ENCODE results near the gene ANO3. TPM values are rescaled to one million over a fixed set of nuclear protein-coding genes. Genes with fewer than 3 reads are reported as not detected.

Gene ANO3
- total and polyA plus RNA-seq, 2 of the 8 experiments (the other 6 are each of a cell fraction or from before 2014, with no cell fraction given) = not detected

GRCh38 chr11:26554455-26554854, 222.5 kb downstream of the ANO3 start:
- FAIRE-seq = no peak
- Histone ChIP-seq H2BK12ac (ENCODE audit: low read depth, low read length) (no peak overlapping the region), H4K5ac (ENCODE audit: insufficient read length, low read depth, low read length) (no peak overlapping the region), H4K20me1 (replicated peaks in 1 of 2; ENCODE audit: control insufficient read depth in 1 of 2, insufficient read depth in 2 of 2, low read length in 2 of 2) (no peaks in the 10 kb centered on the region), H3K56ac (replicated peaks; ENCODE audit: insufficient read length, low read depth, low read length) (no peak overlapping the region), H2BK20ac (ENCODE audit: low read length) (no peak overlapping the region), H3K9ac (replicated peaks in 1 of 4; ENCODE audit: extremely low read depth in 1 of 4, low read depth in 3 of 4, low read length in 3 of 4) (no peak overlapping the region), H3K36me3 (ENCODE audit: control insufficient read depth in 2 of 4, insufficient read depth in 4 of 4, low read length in 3 of 4) (no peaks in the 10 kb centered on the region), H3K4me2 (ENCODE audit: insufficient read depth in 1 of 2, low read depth in 2 of 2, low read length in 2 of 2) (no peak overlapping the region), H3K14ac (ENCODE audit: insufficient read length) (no peak overlapping the region), H3K79me2 (ENCODE audit: control insufficient read depth in 1 of 2, insufficient read depth in 2 of 2, low read length in 2 of 2) (no peaks in the 10 kb centered on the region), H3K79me1 (ENCODE audit: low read depth, low read length) (no peaks in the 10 kb centered on the region), H4K91ac (replicated peaks; ENCODE audit: insufficient read length, low read length) (no peak overlapping the region), H3K9me3 (ENCODE audit: insufficient read depth in 2 of 2, low read depth in 1 of 2, low read length in 1 of 2) (no peaks in the 10 kb centered on the region), H2AFZ (ENCODE audit: low read length) (no peak overlapping the region), H3K18ac (ENCODE audit: extremely low read depth, low read length) (no peak overlapping the region), H3K23me2 (ENCODE audit: low read depth, low read length) (no peaks in the 10 kb centered on the region), H3K23ac (ENCODE audit: insufficient read length) (no peak overlapping the region), H3K27me3 (replicated peaks in 1 of 4; ENCODE audit: control insufficient read depth in 3 of 4, extremely low read depth in 1 of 4, insufficient read depth in 3 of 4, low read length in 3 of 4) (no peaks in the 10 kb centered on the region), H2BK15ac (ENCODE audit: low read length) (no peak overlapping the region), H2BK5ac (ENCODE audit: low read depth, low read length) (no peak overlapping the region), H3K4me1 (replicated peaks in 1 of 4; ENCODE audit: control insufficient read depth in 3 of 4, insufficient read depth in 4 of 4, low read length in 3 of 4) (no peaks in the 10 kb centered on the region), H3K4me3 (ENCODE audit: extremely low read depth in 1 of 4, insufficient read depth in 2 of 4, low read depth in 3 of 4, low read length in 4 of 4) (no peak overlapping the region), H3K4ac (replicated peaks; ENCODE audit: insufficient read length, low read depth, low read length) (no peak overlapping the region), H2BK120ac (replicated peaks; ENCODE audit: low read depth, low read length) (no peak overlapping the region), H4K8ac (ENCODE audit: extremely low read depth, insufficient read depth, low read length) (no peak overlapping the region), H2AK5ac (ENCODE audit: low read depth, low read length) (no peak overlapping the region), H3K27ac (ENCODE audit: low read depth, low read length) (no peak overlapping the region)
- ChIA-PET CTCF (ENCODE audit: partially characterized antibody) (no interaction called here), POLR2A (ENCODE audit: partially characterized antibody) (no interaction called here)
- 89% methylated on average over 5 of the region's 5 CpGs; no CpG with 5 or more reads in 1 of the 2 experiments for WGBS, 2 experiments (ENCODE audit: extremely low coverage in 1 of 2, insufficient coverage in 1 of 2, insufficient read length in 1 of 2, insufficient replicate concordance in 2 of 2, low coverage in 1 of 2, low lambda C conversion rate in 2 of 2, missing lambda C conversion rate in 1 of 2)
- DNase-seq (ENCODE audit: low read depth in 1 of 2, low spot score in 2 of 2) = no peak
- no peak for TF ChIP-seq ATF2 (IDR thresholded peaks at IDR 0.05; ENCODE audit: low read length)
- TF ChIP-seq TAF7 (optimal IDR thresholded peaks at IDR 0.05; ENCODE audit: borderline replicate concordance, low read depth, low read length) = no peak
- no peak for TF ChIP-seq CTCF (IDR thresholded peaks at IDR 0.05; ENCODE audit: control extremely low read depth in 1 of 3, insufficient read depth in 1 of 3, low read depth in 1 of 3, low read length in 3 of 3)
- no peak for TF ChIP-seq MAX (IDR thresholded peaks at IDR 0.05)
- no peak for TF ChIP-seq CBX8 (IDR thresholded peaks at IDR 0.05; ENCODE audit: borderline replicate concordance, low read depth, low read length)
- TF ChIP-seq ASH2L (IDR thresholded peaks at IDR 0.05; ENCODE audit: low read length) = no peak
- no peak for TF ChIP-seq HDAC2 (IDR thresholded peaks at IDR 0.05; ENCODE audit: borderline replicate concordance in 1 of 2, low read depth in 2 of 2, low read length in 2 of 2)
- TF ChIP-seq CREB1 (IDR thresholded peaks at IDR 0.05) = no peak
- TF ChIP-seq SP4 (IDR thresholded peaks at IDR 0.05; ENCODE audit: low read length) = no peak
- TF ChIP-seq FOSL1 (IDR thresholded peaks at IDR 0.05; ENCODE audit: insufficient read depth, low read depth, low read length) = no peak
- TF ChIP-seq POLR2A (IDR thresholded peaks at IDR 0.05; ENCODE audit: control extremely low read depth in 1 of 2, low read depth in 2 of 2, low read length in 2 of 2) = no peak
